Pancreas (tissue), 10 donors: Measurements from ENCODE around the gene HDGFL1. TPM values are rescaled to one million over a fixed set of nuclear protein-coding genes. Genes with fewer than 3 reads are reported as not detected.

Experiments
- ATAC-seq, 4 donors: fragments of 200-7000 bp; cut with Tn5 transposase; one replicate each; pipeline versions ENCODE4 v1.8.0 to v1.9.1; 2020; ENCODE audit warnings: mild to moderate bottlenecking in 4 of 4, moderate library complexity in 4 of 4
- DNase-seq, 6 donors: peaks; one replicate each; pipeline ENCODE4 v3.0.0-alpha.2; 2020
- FAIRE-seq: peaks from 2 replicates; lab custom pipeline; 2012; peaks lifted over from hg19 to GRCh38; lab: Jason Lieb, UNC
- H3K27ac ChIP-seq, 4 donors: fragments of 200-600 bp; sonication (generic); 1 replicate in 3 of 4; 2 replicates in 1 of 4; pipeline versions ENCODE4 v1.5.0 to v1.8.0; 2020
- H3K27me3 ChIP-seq, 4 donors: fragments of 200-600 bp; one replicate each; pipeline ENCODE4 v1.8.0; 2021
- H3K36me3 ChIP-seq, 3 donors: fragments of 200-600 bp; sonication (generic) in 1 of 3; one replicate each; pipeline versions ENCODE4 v1.5.0 to v1.8.0; 2020 to 2021
- H3K4me1 ChIP-seq, 3 donors: fragments of 200-600 bp; one replicate each; pipeline ENCODE4 v1.8.0; 2021
- H3K4me3 ChIP-seq, 4 donors: fragments of 200-600 bp; sonication (generic) in 2 of 4; one replicate each; pipeline versions ENCODE4 v1.5.0 to v1.8.0; 2020 to 2021
- H3K9me3 ChIP-seq, 4 donors: fragments of 200-600 bp; one replicate each; pipeline ENCODE4 v1.8.0; 2021
- CTCF ChIP-seq, 4 donors: fragments of 200-600 bp; sonication (generic) in 3 of 4; IDR thresholded peaks; one replicate each; pipeline versions ENCODE4 v1.5.0 to v1.8.0; 2021; ENCODE audit warnings: antibody characterized with exemption in 4 of 4
- WGBS, 2 donors: extraction: QIAGEN DNeasy Blood & Tissue Kit; methylation state at CpG; one replicate each; pipeline ENCODE4 v1.1.7; 2013; 5-methylcytosine and 5-hydroxymethylcytosine counted together
- intact Hi-C, 3 donors: fragments of 100-400 bp; cut with DNase I; formaldehyde crosslinking; loops; one replicate each; pipeline versions ENCODE4 v1.11.1 to v1.14.2; 2022
- polyA plus RNA-seq, 2 donors: library from polyadenylated mRNA; stranded (reverse); fragments of 200-250 nt; gene quantifications; one replicate each; pipeline ENCODE4 v1.2.3, GENCODE V29; 2013
- total RNA-seq, 6 donors: library from RNA; stranded (reverse); fragmentation: NEBNext Ultra II Directional in 4 of 6; extraction: Animal tissue kit (Norgen Biotek cat#: 25700) in 4 of 6; gene quantifications; one replicate each; pipeline versions ENCODE4 v1.2.1 to v1.2.4, GENCODE V29; 2021 to 2023
- donor health status: healthy with polysubstance abuse.
- donor health status: DM: no; HTN: no; CAD: no; lungs with moderate emphysema.
- donor health status: DM: no; HTN: no; CAD: no.
- donor health status: control.
- donor health status: control.
- donor health status: Bipolar disorder and iron deficiency.
- donor health status: DM: yes; HTN: yes; CAD: no.
- donor health status: DM: no; HTN: no; CAD: no.
- donor health status: DM: no; HTN: no; CAD: no.
- donor health status: DM: yes; HTN: yes; CAD: no.

The HDGFL1 gene
- total and polyA plus RNA-seq, 8 donors: not detected

GRCh38 chr6:22621028-22621427 lies 51.7 kb downstream of the HDGFL1 start:
- DNase-seq (no peak), FAIRE-seq (peak; percentile 57), ATAC-seq (no peak)
- no peak for TF ChIP-seq CTCF (IDR thresholded peaks at IDR 0.05)
- no peaks in the 10 kb centered on the region for H3K9me3 ChIP-seq
- no peak overlapping the region for H3K27ac ChIP-seq
- no peaks in the 10 kb centered on the region for H3K36me3 ChIP-seq
- intact Hi-C loops: no loop called here
- H3K4me1 ChIP-seq: no peaks in the 10 kb centered on the region
- 50 to 54% methylated on average over 4 of the region's 4 CpGs for WGBS, 2 donors
- H3K4me3 ChIP-seq: no peak overlapping the region
- H3K27me3 ChIP-seq: no peaks in the 10 kb centered on the region
